Cardiac septum (tissue), 1 donor: Measurements from ENCODE around the gene ACER1. TPM values are rescaled to one million over a fixed set of nuclear protein-coding genes. Genes with fewer than 3 reads are reported as not detected.

Experiments used
- DNase-seq: peaks from one replicate; pipeline ENCODE4 v3.0.0-alpha.2; 2020; ENCODE audit warnings: low spot score
- intact Hi-C: fragments of 100-400 bp; cut with DNase I; formaldehyde crosslinking; loops from one replicate; pipeline ENCODE4 v1.14.0; 2022
- total RNA-seq: library from RNA; stranded (reverse); fragmentation: NEBNext Ultra II Directional; extraction: Animal tissue kit (Norgen Biotek cat#: 25700); gene quantifications from one replicate; pipeline ENCODE4 v1.2.1, GENCODE V29; 2021
- donor health status: DM: no; HTN: no; CAD: no.

Gene ACER1
- total RNA-seq, 1 donor from 2014 or later = not detected

GRCh38 chr19:6272913-6273600 lies 60.4 kb downstream of the ACER1 start:
- DNase-seq = no peak
- intact Hi-C loops = loop anchor here (2.0 kb wide), 1 partner anchor 38 kb away; no protein-coding TSS in a partner anchor

DNA sequence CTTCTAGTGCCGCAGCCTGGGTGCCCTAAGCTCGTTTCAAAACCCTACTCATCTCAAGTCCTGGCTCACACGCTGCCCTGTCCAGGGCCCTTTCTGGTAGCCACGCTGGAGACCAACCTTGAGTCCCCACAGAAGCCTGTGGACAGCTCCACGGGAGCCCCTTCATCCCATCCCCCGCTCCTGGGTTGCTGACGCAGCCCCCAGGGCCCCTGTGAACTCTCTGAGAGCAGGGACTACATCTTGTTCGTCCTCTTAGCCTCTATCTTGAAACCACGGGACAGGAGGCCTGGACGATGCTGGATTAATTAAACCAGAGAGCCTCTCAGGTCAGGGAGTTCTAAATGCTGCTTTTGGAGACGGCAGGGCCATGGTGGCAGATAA lies 61.0 kb downstream of the ACER1 start:
- DNase-seq = no peak
- intact Hi-C loops = loop anchor here (2.0 kb wide), 1 partner anchor 38 kb away; no protein-coding TSS in a partner anchor

- peak; percentile 91 for DNase-seq
- intact Hi-C loops = loop anchor here (2.0 kb wide), 1 partner anchor 37 kb away; no protein-coding TSS in a partner anchor
Measured at GRCh38 chr19:6271721-6272410, 61.5 kb downstream of the ACER1 start.

- intact Hi-C loops = no loop called here
- no peak for DNase-seq
Measured at GRCh38 chr19:6271251-6271650, 62.2 kb downstream of the ACER1 start.

DNA sequence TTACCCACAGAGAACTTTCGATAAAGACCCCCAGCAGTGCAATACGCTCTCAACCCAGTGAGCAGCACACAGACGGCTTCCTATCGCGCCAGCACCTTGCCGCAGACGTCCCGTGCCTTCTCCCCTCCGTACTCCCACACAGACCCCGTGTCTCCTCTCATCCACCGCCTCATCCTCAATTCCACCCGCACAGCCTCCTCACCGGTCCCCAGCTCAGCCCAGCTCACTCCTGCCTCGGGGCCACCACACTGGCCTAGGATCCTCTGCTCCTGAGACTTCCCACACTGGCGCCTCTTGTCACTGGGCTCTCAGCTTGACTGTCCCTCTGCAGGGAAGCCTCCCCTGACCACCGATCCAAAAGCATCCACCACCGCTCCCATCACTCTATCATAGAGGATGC lies 62.6 kb downstream of the ACER1 start:
- no peak for DNase-seq
- intact Hi-C loops = no loop called here

- intact Hi-C loops = no loop called here
- no peak for DNase-seq
Measured at GRCh38 chr19:6270076-6270745, 63.2 kb downstream of the ACER1 start.

- no peak for DNase-seq
- intact Hi-C loops = no loop called here
Measured at GRCh38 chr19:6269101-6269886, 64.1 kb downstream of the ACER1 start.

GRCh38 chr19:6268382-6268771 lies 65.0 kb downstream of the ACER1 start:
- intact Hi-C loops = no loop called here
- no peak for DNase-seq

GRCh38 chr19:6267552-6268381 lies 65.6 kb downstream of the ACER1 start:
- intact Hi-C loops = no loop called here
- no peak for DNase-seq

DNA sequence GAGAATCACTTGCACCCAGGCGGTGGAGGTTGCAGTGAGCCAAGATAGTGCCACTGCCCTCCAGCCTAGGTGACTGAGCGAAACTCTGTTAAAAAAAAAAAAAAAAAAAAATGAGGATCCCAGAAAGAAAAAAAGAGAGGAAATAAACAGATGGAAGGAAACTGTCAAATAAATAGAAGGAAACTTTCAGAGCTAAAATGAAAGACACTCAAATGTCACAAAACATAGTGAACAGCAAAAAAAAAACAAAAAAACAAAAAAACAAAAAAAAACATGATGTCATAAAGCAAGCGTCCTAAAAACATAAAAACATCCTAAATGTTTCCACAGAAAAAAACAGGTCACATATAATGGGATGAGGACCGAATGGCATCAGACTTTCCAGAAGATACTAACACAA lies 68.6 kb downstream of the ACER1 start:
- DNase-seq = no peak
- intact Hi-C loops = no loop called here

DNA sequence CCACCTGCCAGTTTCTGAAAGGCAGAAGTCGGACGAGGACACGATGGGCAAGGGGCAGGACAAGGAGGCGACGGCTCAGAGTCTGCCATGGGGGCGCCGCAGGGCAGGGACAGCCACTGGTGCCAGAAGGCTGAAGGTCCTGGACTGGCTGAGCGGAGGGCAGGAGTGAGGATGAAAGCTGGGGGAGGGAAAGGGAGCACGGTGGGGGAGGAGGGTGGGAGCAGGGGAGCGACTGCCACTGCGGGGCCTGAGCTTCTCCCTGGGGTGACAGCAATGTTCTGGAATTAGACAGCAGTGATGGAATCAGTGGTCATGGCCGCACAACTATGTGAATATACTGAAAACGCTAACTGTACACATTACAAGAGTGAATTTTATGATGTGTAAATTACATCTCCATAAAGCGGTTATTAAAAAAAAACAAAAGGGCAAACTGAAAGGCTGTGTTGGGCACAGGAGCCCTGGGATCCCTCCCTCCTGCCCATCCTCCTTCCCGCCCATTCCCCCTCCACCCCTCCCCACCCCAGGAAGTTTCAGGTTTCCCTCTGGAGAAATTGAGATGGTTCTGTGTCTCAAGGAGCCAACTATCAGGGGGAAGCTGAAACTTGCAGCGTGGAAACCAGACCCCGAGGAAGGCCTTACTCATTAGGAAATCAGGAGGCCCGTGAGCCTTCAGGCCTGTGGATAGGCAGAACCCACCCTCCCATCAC lies 69.5 kb downstream of the ACER1 start:
- DNase-seq = no peak
- intact Hi-C loops = no loop called here

GRCh38 chr19:6263306-6263705 lies 70.1 kb downstream of the ACER1 start:
- DNase-seq = no peak
- intact Hi-C loops = no loop called here

GRCh38 chr19:6262519-6262918 lies 70.9 kb downstream of the ACER1 start:
- DNase-seq = no peak

GRCh38 chr19:6261883-6262282 lies 71.5 kb downstream of the ACER1 start:
- DNase-seq = no peak
- intact Hi-C loops = loop anchor here (2.0 kb wide), 1 partner anchor 43 kb away; no protein-coding TSS in a partner anchor

More at GRCh38 chr19:6262519-6262918, 70.9 kb downstream of the ACER1 start:
- intact Hi-C loops = no loop called here

DNA sequence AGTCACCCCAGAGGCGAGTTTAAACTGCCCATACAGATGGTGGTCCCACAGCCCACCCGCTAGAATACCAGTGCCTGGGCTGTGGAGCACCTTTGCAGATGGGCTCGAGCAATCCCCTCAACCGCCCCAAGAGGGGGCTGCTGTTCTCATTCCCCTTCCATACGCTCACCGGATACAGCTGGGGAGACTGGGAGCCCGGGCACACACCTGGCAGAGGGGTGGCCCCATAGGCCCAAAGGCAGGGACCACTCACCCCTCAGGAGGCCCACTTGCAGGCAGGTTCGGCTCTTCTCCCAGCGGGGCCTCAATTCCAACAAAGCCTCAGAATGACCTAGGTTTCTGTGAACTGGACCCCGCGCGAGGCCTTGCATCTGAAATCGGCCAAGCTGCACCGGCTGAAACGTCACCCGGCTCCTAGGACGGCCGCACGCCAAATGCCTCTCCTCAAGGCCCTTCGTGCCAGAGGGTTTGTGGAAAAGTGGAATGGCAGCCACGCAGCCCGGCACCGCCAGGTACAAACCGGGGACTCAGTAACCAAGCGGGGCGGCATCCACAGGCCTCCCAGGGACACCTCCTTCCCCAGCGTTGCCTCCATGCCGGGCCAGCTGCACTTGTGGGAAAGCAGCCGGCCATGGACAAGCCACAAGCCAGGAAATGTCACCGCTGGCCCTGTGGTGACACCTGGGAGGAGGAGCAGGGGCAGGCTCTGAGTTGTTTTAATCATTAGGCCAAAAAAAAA lies 72.3 kb downstream of the ACER1 start:
- DNase-seq = no peak
- intact Hi-C loops = loop anchor here (2.0 kb wide), 1 partner anchor 42 kb away; no protein-coding TSS in a partner anchor

DNA sequence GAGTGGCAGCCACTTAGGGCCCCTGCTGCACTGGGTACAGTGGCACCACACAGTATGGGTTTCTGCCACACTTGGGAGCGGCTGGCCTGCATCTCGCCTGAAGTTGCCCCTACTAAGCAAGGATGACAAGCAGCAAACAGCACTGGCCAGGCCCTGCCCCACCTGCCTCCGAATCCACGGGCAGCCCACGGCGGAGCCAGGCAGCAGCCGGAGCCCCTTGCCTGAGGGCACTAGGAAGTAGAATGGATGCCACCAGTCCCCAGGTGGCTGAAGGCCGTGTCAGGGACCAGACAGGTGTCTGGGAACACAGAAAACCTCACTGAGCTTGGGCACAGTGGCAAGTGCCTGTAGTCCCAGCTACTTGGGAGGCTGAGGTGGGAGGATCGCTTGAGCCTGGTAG lies 73.0 kb downstream of the ACER1 start:
- intact Hi-C loops = loop anchor here (2.0 kb wide), 1 partner anchor 42 kb away; no protein-coding TSS in a partner anchor
- DNase-seq = no peak

- DNase-seq = no peak
- intact Hi-C loops = no loop called here
Measured at GRCh38 chr19:6259312-6259861, 74.0 kb downstream of the ACER1 start.
